ENCODE data around the gene SOWAHD.

SOWAHD gene, protein sequence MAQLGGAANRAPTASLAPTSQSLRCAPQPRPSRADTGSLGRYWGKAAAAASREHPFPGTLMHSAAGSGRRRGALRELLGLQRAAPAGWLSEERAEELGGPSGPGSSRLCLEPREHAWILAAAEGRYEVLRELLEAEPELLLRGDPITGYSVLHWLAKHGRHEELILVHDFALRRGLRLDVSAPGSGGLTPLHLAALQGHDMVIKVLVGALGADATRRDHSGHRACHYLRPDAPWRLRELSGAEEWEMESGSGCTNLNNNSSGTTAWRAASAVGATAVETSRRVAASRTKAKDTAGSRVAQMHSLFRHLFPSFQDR

DNA sequence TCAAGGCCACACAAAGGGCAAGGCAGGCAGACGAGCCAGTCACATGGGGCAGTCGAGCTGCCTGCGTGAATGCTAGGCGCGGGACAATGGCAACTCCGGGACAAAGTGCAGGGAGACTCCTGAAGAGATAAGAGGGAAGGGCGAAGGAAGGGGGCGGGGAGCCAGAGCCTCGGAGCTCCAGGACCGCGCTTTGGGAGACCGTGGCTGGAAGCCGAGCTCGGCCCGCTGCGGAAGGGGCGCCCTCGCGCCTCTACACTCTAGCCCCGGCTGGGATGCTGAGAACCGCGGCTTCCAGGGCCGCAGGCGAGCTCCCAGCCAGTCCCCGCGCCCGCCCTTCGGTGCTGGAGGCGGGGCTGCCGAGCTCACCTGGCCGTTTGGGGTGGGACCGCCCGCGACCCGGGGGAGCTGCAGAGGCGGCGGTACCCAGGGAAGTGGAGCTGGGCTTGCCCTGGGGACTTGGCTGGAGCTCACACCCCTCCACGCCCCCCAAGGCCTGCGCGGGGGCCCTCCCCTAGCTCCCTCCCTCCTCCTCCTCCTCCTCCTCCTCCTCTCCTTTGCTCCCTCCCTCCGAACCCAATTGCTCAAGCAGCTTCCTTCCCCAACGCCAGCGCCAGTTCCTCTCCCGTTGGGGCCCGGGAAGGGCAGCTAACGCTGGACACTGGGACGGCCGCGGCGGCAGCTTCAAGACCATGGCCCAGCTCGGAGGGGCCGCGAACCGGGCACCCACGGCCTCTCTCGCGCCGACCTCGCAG lies at the start of gene SOWAHD:
Gene SOWAHD, plus strand, starts transcription at position 610 of the 752 bp plus-strand sequence. Its CDS starts 80 bp downstream, at position 690.
- H3K4me3 ChIP-seq (ENCODE audit: low read depth, low read length), result peak within 1 kb of the TSS; percentile 63
- TF ChIP-seq, protein P1, sequence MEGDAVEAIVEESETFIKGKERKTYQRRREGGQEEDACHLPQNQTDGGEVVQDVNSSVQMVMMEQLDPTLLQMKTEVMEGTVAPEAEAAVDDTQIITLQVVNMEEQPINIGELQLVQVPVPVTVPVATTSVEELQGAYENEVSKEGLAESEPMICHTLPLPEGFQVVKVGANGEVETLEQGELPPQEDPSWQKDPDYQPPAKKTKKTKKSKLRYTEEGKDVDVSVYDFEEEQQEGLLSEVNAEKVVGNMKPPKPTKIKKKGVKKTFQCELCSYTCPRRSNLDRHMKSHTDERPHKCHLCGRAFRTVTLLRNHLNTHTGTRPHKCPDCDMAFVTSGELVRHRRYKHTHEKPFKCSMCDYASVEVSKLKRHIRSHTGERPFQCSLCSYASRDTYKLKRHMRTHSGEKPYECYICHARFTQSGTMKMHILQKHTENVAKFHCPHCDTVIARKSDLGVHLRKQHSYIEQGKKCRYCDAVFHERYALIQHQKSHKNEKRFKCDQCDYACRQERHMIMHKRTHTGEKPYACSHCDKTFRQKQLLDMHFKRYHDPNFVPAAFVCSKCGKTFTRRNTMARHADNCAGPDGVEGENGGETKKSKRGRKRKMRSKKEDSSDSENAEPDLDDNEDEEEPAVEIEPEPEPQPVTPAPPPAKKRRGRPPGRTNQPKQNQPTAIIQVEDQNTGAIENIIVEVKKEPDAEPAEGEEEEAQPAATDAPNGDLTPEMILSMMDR (IDR thresholded peaks at IDR 0.05; ENCODE audit: borderline replicate concordance, insufficient read depth, low read depth, low read length), result no peak

DNA sequence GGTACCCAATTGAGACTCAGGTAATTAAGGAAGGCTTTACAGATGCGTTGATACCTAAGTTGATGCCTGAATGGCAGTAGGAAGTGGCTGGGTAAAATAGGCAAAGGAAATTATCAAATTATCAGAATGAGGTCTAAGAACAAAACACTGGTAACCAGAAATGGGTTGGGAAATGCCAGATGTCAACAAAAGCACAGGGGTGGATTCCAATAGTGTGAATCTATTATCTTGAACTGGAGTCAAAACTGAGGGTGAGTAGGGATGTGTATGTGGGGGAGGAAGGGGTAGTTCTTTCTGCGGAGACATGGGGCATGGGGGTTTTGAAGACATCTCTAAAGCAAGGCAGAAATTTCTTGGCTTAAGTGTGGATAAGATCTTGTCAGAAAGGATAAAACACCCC lies 49.5 kb upstream of the SOWAHD start:
- TF ChIP-seq, protein P1 (IDR thresholded peaks at IDR 0.05; ENCODE audit: borderline replicate concordance, insufficient read depth, low read depth, low read length), result no peak
- no peak overlapping the region for H3K4me3 ChIP-seq (ENCODE audit: low read depth, low read length)

DNA sequence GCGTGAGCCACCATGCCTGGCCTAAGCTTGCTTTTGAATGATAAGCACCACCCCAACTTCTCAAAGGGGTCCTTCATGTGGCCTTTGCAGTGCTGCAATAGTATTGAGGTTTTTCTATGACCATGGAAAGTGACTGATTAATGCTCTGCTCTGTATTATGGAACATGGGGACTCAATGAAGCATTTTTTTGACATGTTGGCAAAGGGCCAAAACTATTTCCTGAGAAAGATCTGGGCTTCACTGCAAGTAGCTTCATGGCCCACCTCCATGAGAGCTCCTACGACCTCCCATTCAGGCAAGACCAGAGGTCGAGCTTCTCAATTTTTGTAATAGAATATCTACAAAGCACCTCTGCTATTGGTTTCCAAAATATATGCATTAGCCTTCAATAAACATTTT lies 48.8 kb upstream of the SOWAHD start:
- TF ChIP-seq, protein P1 (IDR thresholded peaks at IDR 0.05; ENCODE audit: borderline replicate concordance, insufficient read depth, low read depth, low read length), result no peak
- no peak overlapping the region for H3K4me3 ChIP-seq (ENCODE audit: low read depth, low read length)

DNA sequence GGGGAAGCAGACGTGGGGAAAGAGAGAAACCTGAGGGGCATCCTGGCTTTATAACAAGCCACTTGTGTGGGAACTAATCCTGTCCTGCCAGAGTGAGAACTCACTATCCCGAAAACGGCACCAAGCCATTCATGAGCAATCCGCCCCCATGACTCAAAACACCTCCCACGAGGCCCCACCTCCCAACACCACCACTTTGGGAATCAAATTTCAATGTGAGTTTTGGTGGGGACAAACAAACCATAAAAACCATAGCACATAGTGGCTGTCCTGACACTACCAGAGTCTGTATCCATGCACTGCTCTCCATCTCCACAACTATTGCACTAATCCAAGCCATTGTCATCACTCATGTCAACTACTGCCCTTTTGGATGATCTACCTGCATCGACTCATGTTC lies 36.9 kb upstream of the SOWAHD start:
- no peak overlapping the region for H3K4me3 ChIP-seq (ENCODE audit: low read depth, low read length)
- TF ChIP-seq, protein P1 (IDR thresholded peaks at IDR 0.05; ENCODE audit: borderline replicate concordance, insufficient read depth, low read depth, low read length), result no peak

DNA sequence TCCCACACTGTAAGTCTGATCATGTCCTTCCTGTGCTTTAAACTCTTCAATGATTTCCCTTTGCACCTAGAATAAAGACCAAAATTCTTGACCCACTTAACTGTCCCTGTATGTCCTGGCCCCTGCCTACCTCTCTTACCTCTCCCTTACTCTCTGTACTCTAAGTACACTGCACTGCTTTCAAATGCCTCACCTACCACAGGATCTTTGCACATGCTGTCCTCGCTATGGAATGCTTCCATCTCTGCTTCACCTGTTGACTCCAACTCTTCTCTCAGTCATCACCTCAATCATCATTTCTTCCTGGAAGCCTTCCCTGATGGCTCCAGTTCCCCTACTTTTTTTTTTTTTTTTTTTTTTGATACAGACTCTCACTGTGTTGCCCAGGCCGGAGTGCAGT lies 36.5 kb upstream of the SOWAHD start:
- TF ChIP-seq, protein P1 (IDR thresholded peaks at IDR 0.05; ENCODE audit: borderline replicate concordance, insufficient read depth, low read depth, low read length), result no peak
- H3K4me3 ChIP-seq (ENCODE audit: low read depth, low read length), result no peak overlapping the region

DNA sequence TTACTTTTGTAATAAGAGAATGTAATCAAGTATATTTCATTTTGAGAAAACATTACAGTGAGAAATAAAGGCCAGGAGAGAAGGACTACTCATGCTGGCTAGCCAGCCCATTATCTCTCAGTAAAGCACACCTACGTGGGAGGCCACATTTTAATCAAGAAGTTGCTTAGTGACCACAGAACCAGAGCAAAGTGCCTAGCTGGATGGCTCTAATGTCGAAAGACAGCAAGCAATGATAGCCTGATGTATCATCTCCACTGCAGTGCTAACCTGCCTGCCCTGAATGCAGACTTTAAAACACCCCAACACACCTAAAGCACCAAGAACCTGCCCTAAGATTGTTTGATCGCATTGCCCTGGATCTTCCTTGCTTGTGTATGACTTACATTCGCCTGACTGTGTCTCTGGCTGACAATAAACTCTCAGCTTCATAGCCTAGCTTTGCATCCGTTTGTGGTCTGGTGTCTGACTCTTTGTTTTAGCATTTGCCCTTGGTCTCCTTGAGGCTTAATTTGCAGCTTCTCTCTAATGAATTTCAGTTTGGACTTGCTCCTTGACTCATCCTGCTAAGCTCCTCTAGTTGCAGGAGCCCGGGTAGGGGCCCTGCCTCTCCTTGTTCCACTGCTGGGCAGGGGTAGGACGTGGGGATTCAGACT lies 31.4 kb upstream of the SOWAHD start:
- TF ChIP-seq, protein P1 (IDR thresholded peaks at IDR 0.05; ENCODE audit: borderline replicate concordance, insufficient read depth, low read depth, low read length), result no peak
- H3K4me3 ChIP-seq (ENCODE audit: low read depth, low read length), result no peak overlapping the region
